Stimulated activated memory B cell treated with anti-CD40 and anti-IgM and Interleukin-4, amounts not matched to agents 10 μg/mL and 1 μg/mL and 100 μg/mL, for 72 hours (primary cell): ENCODE results near the gene GABRR1.

Experiments used
- ATAC-seq: fragments of 150-1000 bp; cut with Tn5 transposase; 2 replicates; pipeline ENCODE4 v1.10.0; 2021
- H3K27ac Mint-ChIP-seq: one replicate; pipeline ENCODE4 v1.8.0; 2022; ENCODE audit warnings: mild to moderate bottlenecking, mixed read lengths
- H3K27me3 Mint-ChIP-seq: one replicate; pipeline ENCODE4 v1.8.0; 2022; ENCODE audit warnings: mixed read lengths
- H3K36me3 Mint-ChIP-seq: one replicate; pipeline ENCODE4 v1.8.0; 2022; ENCODE audit warnings: mixed read lengths
- H3K4me1 Mint-ChIP-seq: one replicate; pipeline ENCODE4 v1.8.0; 2022; ENCODE audit warnings: mixed read lengths
- H3K4me3 Mint-ChIP-seq: one replicate; pipeline ENCODE4 v1.8.0; 2022; ENCODE audit warnings: mild to moderate bottlenecking, moderate library complexity, mixed read lengths
- H3K9me3 Mint-ChIP-seq: one replicate; pipeline ENCODE4 v1.8.0; 2022; ENCODE audit warnings: mixed read lengths

GABRR1 gene

DNA sequence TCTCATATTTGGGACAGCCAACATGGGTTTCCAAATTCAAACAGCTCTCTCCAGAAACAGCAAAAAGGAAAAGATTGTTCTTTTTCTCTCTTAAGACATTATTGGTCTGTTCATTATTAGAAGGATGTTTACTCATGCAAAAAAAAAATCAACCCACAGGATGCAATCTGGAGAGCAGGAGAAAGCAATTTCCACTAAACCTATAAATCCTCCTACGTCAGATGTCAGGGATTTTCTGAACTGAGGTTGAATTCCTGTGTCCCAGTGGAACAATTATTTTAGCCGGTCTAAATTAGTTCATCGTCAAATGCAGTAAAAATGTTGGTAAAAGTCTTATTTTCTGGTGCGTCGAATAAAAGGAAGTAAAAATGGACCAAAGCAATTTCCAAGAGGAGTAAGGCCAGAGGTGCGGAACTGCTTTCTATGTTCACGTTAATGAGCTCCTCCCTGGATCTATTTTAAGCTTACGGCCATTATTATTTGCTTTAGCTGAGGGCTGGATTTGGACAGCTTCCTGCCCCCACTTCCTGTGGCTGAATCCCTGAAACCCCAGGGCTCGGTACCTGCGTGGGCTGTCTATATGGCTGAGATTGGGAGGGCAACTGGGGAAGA, at the start of gene GABRR1:
Gene GABRR1 (minus strand): TSS at position 60 of the 612 bp plus-strand sequence. CDS start 36 bp downstream, at position 24.
- H3K27me3 Mint-ChIP-seq: peaks cover 19% of the 10 kb centered on the region
- H3K4me3 Mint-ChIP-seq: no peak within 1 kb of the TSS
- no peak within 1 kb of the TSS for H3K27ac Mint-ChIP-seq

DNA sequence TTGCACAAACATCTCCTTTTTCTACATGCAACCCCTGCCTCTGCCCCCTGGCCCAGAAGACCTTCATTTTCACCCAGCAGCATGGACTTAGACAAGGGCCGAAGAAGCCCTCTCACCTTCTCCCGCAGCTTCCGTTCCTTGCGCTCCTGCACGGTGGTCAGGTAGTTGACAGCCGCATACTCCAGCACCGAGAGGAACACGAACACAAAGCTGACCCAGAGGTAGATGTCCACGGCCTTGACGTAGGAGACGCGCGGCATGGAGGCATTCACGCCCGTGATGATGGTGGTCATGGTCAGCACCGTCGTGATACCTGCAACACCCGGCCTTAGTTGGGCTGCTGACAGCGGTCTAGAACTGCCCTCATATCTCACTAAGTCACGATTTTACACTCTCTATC, 47.1 kb upstream of the GABRR1 start:
- Mint-ChIP-seq H3K36me3 (no peaks in the 10 kb centered on the region), H3K27me3 (no peaks in the 10 kb centered on the region), H3K9me3 (no peaks in the 10 kb centered on the region), H3K27ac (no peak overlapping the region), H3K4me3 (no peak overlapping the region), H3K4me1 (peaks cover 9% of the 10 kb centered on the region)
- no peak for ATAC-seq

More for the DNA sequence above, at the start of gene GABRR1:
- Mint-ChIP-seq H3K9me3 (no peaks in the 10 kb centered on the region), H3K4me1 (peaks cover 5% of the 10 kb centered on the region), H3K36me3 (no peaks in the 10 kb centered on the region)
- ATAC-seq: no peak

- Mint-ChIP-seq H3K4me1 (peaks cover 15% of the 10 kb centered on the region), H3K9me3 (no peaks in the 10 kb centered on the region), H3K27ac (no peak overlapping the region), H3K36me3 (no peaks in the 10 kb centered on the region), H3K27me3 (no peaks in the 10 kb centered on the region), H3K4me3 (no peak overlapping the region)
- ATAC-seq: no peak
Measured at GRCh38 chr6:89260832-89261231, 43.7 kb upstream of the GABRR1 start.

GRCh38 chr6:89260310-89260709, 43.2 kb upstream of the GABRR1 start:
- Mint-ChIP-seq H3K9me3 (no peaks in the 10 kb centered on the region), H3K36me3 (no peaks in the 10 kb centered on the region), H3K27me3 (no peaks in the 10 kb centered on the region), H3K27ac (no peak overlapping the region), H3K4me3 (no peak overlapping the region), H3K4me1 (peaks cover 15% of the 10 kb centered on the region)
- no peak for ATAC-seq

DNA sequence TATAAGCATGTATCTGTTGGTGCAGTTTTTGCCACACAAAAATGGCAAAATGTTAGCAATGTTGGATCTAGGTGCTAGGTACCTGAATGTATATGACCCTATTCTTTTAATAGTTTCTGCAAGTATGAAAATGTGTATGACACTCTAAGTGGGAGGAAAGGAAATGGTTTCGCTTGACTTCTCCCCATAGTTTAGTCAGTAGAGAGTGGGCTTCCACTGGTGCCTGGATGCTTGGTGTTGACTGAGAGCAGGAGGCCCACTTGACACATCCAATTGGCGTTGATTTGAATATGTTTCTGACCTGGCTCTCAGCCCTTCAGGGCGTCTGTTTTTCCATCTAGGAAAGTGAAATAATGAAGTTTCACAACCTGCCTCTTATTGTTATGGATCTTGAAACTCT, 41.8 kb upstream of the GABRR1 start:
- Mint-ChIP-seq H3K27me3 (no peaks in the 10 kb centered on the region), H3K4me3 (no peak overlapping the region), H3K9me3 (no peaks in the 10 kb centered on the region), H3K4me1 (peaks cover 15% of the 10 kb centered on the region), H3K27ac (no peak overlapping the region), H3K36me3 (no peaks in the 10 kb centered on the region)
- ATAC-seq: no peak

GRCh38 chr6:89257781-89258180, 40.6 kb upstream of the GABRR1 start:
- no peak for ATAC-seq
- no peaks in the 10 kb centered on the region for H3K27me3 Mint-ChIP-seq

GRCh38 chr6:89257346-89257745, 40.2 kb upstream of the GABRR1 start:
- Mint-ChIP-seq H3K4me1 (peaks cover 15% of the 10 kb centered on the region), H3K4me3 (no peak overlapping the region), H3K27me3 (no peaks in the 10 kb centered on the region), H3K27ac (no peak overlapping the region), H3K36me3 (no peaks in the 10 kb centered on the region), H3K9me3 (no peaks in the 10 kb centered on the region)
- ATAC-seq: no peak

More at GRCh38 chr6:89257781-89258180, 40.6 kb upstream of the GABRR1 start:
- Mint-ChIP-seq H3K36me3 (no peaks in the 10 kb centered on the region), H3K4me3 (no peak overlapping the region), H3K27ac (no peak overlapping the region), H3K9me3 (no peaks in the 10 kb centered on the region), H3K4me1 (peaks cover 15% of the 10 kb centered on the region)

- H3K4me1 Mint-ChIP-seq: peaks cover 12% of the 10 kb centered on the region
- no peak for ATAC-seq
- no peaks in the 10 kb centered on the region for H3K36me3 Mint-ChIP-seq
- no peaks in the 10 kb centered on the region for H3K27me3 Mint-ChIP-seq
- no peaks in the 10 kb centered on the region for H3K9me3 Mint-ChIP-seq
- no peak overlapping the region for H3K27ac Mint-ChIP-seq
- no peak overlapping the region for H3K4me3 Mint-ChIP-seq
Measured at GRCh38 chr6:89255417-89255816, 38.3 kb upstream of the GABRR1 start.

GRCh38 chr6:89254569-89254968, 37.4 kb upstream of the GABRR1 start:
- H3K27me3 Mint-ChIP-seq: peaks cover 2% of the 10 kb centered on the region
- no peaks in the 10 kb centered on the region for H3K36me3 Mint-ChIP-seq
- no peak overlapping the region for H3K4me3 Mint-ChIP-seq
- ATAC-seq: no peak
- no peak overlapping the region for H3K27ac Mint-ChIP-seq
- H3K9me3 Mint-ChIP-seq: no peaks in the 10 kb centered on the region
- H3K4me1 Mint-ChIP-seq: peaks cover 7% of the 10 kb centered on the region

DNA sequence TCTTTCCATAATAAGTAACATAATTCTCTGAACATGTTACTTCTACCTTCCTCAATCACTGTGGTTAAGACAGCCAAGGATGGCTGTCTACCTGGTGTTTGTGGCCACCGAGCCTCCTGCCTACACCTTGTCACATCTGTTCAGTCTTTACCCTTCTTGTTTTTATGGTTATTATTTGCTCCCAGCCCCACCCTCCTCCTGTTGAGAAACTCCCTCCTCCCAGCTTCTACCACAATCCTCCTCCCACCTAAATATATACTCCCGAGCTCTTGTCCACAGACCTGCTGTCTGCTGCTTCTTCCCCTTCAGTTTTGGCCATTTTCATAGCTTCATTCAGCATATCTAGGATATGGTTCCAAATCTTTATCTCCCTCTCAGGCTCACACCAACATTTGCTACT, 35.7 kb upstream of the GABRR1 start:
- H3K4me3 Mint-ChIP-seq: no peak overlapping the region
- no peak overlapping the region for H3K27ac Mint-ChIP-seq
- H3K27me3 Mint-ChIP-seq: peaks cover 7% of the 10 kb centered on the region
- H3K9me3 Mint-ChIP-seq: no peaks in the 10 kb centered on the region
- no peaks in the 10 kb centered on the region for H3K4me1 Mint-ChIP-seq
- no peaks in the 10 kb centered on the region for H3K36me3 Mint-ChIP-seq
- no peak for ATAC-seq

GRCh38 chr6:89251976-89252375, 34.8 kb upstream of the GABRR1 start:
- Mint-ChIP-seq H3K27ac (no peak overlapping the region), H3K4me1 (no peaks in the 10 kb centered on the region), H3K36me3 (no peaks in the 10 kb centered on the region), H3K4me3 (no peak overlapping the region), H3K27me3 (peaks cover 9% of the 10 kb centered on the region), H3K9me3 (no peaks in the 10 kb centered on the region)
- no peak for ATAC-seq

DNA sequence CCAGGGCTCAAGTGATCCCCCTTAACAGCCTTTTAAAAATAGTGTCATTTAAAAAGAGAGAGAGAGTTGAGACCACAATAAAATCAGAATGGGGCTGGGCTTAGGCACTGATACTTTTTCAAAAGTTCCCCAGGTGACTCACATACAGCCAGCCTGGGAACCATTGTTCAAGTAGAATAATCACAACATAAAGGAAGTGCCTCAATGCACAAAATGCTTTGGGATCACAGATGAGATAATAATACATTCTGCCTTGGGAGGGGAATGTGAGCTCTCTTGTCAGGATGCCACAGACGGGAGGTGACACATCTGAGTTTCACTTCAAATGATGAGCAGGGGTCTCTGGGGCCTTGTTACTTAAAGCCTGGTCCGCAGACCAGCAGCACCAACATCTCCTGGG, 34.0 kb upstream of the GABRR1 start:
- no peak for ATAC-seq
- no peak overlapping the region for H3K4me3 Mint-ChIP-seq

DNA sequence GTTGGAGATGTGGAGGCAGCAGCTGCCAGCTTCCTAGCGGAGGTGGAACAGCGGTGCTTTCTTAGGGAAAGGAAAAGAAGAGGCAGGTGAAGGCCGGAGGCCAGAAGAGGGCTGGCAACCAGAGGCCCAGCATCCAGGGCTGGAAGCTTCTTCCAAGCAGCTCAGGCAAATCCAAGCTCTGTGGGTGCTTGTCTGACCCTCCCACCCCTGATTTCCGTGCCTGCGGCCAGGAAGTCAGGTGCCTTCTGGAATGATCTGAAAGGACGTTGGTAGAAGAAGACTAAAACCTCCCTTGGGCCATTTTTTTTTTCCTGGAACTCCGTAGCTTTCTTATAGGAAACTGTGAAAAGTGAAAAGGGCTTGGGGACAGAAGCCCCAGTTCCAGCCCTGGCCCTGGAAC, 33.1 kb upstream of the GABRR1 start:
- ATAC-seq: no peak
- H3K9me3 Mint-ChIP-seq: no peaks in the 10 kb centered on the region
- H3K27ac Mint-ChIP-seq: no peak overlapping the region
- peaks cover 22% of the 10 kb centered on the region for H3K27me3 Mint-ChIP-seq
- no peaks in the 10 kb centered on the region for H3K36me3 Mint-ChIP-seq
- no peak overlapping the region for H3K4me3 Mint-ChIP-seq
- H3K4me1 Mint-ChIP-seq: no peaks in the 10 kb centered on the region

More for the DNA sequence above, 34.0 kb upstream of the GABRR1 start:
- Mint-ChIP-seq H3K27ac (no peak overlapping the region), H3K27me3 (peaks cover 18% of the 10 kb centered on the region), H3K9me3 (no peaks in the 10 kb centered on the region), H3K36me3 (no peaks in the 10 kb centered on the region), H3K4me1 (no peaks in the 10 kb centered on the region)

DNA sequence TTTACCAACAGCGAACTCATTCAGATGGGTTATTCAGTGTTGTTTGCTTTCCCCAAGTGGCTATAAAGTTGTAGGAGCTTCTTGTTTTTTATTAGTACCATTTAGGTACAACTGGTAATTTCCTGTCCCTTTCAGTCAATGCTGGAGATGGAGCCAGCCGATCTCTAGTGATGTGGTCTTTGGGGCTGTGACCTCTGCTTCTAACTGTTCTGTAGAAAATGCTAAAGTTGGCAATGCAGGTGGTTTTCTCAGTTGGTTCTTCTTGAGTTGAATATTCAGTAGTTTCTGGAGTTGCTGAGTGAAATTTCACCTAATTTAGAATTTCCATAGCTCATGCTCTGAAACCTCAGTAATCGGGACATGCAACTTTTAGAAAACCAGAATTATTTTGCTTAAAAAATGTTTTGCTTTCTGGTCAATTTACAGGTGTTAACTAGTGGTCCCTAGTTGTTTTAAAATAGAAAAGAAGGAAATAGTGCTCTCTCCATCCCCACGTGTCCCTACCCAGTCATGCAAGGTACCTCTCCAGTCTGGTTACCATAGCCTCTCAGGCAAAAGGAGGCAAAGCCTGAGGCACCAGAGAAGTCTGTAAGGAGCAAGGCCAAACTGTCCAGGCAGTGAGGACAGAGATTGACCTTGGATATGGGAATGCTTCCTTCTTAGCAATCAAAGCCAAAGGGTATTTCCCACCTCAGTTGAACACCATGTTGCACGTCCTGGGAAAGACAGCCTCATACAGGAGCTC, 27.3 kb upstream of the GABRR1 start:
- H3K4me3 Mint-ChIP-seq: no peak overlapping the region
- no peak for ATAC-seq
- H3K27ac Mint-ChIP-seq: no peak overlapping the region
- peaks cover 36% of the 10 kb centered on the region for H3K27me3 Mint-ChIP-seq
- H3K36me3 Mint-ChIP-seq: no peaks in the 10 kb centered on the region
- peaks cover 7% of the 10 kb centered on the region for H3K4me1 Mint-ChIP-seq
- H3K9me3 Mint-ChIP-seq: no peaks in the 10 kb centered on the region

GRCh38 chr6:89243331-89243629, 26.1 kb upstream of the GABRR1 start:
- H3K36me3 Mint-ChIP-seq: no peaks in the 10 kb centered on the region
- no peak overlapping the region for H3K27ac Mint-ChIP-seq
- no peak for ATAC-seq
- H3K27me3 Mint-ChIP-seq: peaks cover 41% of the 10 kb centered on the region
- no peaks in the 10 kb centered on the region for H3K9me3 Mint-ChIP-seq
- H3K4me3 Mint-ChIP-seq: no peak overlapping the region
- peaks cover 12% of the 10 kb centered on the region for H3K4me1 Mint-ChIP-seq

DNA sequence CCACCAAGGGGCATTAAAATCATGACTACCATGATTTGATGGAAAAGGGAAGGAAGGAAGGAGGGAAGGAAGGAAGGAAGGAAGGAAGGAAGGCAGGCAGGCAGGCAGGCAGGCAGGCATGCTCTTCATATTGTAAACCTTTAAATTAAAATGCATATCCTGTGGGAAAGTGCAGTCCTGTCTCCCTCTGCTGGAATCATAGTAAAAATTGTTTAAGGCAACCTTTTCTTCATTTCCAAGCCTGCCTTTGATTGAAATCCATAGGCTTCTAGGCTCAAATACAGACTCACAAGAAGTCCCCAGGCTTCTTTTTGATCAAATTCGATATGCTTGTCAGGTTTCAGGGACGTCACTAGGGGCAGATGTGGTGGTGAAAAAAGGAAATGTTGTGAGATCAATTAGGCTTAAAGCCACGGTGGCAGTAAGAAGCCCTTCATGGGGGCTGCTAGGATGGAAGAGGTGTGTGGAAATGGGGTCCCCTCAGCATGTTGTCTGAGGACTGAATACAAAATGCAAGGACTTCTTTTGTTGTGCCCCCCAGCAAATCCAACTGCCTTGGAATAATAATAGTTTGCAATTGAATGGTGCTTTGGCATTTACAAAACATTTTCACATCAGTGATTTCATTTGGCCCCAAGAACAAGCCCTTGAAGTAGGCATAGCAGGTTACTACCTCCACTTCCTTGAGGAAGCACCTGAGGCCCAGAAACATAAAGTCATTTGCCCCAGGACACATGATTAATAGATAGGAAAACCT, 25.6 kb upstream of the GABRR1 start:
- peaks cover 12% of the 10 kb centered on the region for H3K4me1 Mint-ChIP-seq
- H3K27ac Mint-ChIP-seq: no peak overlapping the region
- H3K27me3 Mint-ChIP-seq: peaks cover 47% of the 10 kb centered on the region
- no peak for ATAC-seq
- H3K4me3 Mint-ChIP-seq: no peak overlapping the region
- no peaks in the 10 kb centered on the region for H3K9me3 Mint-ChIP-seq
- H3K36me3 Mint-ChIP-seq: no peaks in the 10 kb centered on the region
